Measurements from ENCODE around the gene CPNE2.

GRCh38 chr16:57044931-57045693 lies 47.3 kb upstream of the CPNE2 start:
- TF ChIP-seq, protein P1, sequence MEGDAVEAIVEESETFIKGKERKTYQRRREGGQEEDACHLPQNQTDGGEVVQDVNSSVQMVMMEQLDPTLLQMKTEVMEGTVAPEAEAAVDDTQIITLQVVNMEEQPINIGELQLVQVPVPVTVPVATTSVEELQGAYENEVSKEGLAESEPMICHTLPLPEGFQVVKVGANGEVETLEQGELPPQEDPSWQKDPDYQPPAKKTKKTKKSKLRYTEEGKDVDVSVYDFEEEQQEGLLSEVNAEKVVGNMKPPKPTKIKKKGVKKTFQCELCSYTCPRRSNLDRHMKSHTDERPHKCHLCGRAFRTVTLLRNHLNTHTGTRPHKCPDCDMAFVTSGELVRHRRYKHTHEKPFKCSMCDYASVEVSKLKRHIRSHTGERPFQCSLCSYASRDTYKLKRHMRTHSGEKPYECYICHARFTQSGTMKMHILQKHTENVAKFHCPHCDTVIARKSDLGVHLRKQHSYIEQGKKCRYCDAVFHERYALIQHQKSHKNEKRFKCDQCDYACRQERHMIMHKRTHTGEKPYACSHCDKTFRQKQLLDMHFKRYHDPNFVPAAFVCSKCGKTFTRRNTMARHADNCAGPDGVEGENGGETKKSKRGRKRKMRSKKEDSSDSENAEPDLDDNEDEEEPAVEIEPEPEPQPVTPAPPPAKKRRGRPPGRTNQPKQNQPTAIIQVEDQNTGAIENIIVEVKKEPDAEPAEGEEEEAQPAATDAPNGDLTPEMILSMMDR (IDR thresholded peaks at IDR 0.05) = no peak
- TF ChIP-seq POLR2A (IDR thresholded peaks at IDR 0.05) = no peak

Data from ovary (tissue), 3 donors.